GM18520 (cell line): ENCODE data around the gene ADARB2.

ENCODE experiments used
- ATAC-seq: cut with Tn5 transposase; IDR thresholded peaks from one replicate; pipeline ENCODE4 v1.9.1; 2021; ENCODE audit not compliant: unreplicated experiment

The ADARB2 gene

GRCh38 chr10:1203704-1204103 lies 533.6 kb downstream of the ADARB2 start:
- no peak for ATAC-seq

DNA sequence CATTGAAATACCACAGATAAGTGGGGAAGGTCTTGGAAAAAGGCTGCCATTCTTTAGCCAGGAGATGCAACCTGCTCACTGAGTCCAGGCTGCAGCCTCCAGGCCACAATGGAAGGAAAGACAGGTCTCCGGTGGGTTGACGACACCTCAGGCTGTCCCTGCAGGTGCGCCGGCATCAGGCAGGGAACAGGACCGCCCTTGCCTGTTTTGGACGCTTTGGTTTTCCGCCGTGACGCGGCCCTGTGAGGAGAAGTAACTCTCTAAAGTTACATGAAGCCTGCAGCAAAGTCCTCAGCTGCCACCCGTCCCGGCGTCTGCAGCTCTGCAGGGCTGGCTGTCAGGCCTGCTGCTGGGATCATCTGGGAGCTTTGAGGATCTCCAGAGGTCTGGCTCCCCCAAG lies 534.1 kb downstream of the ADARB2 start:
- ATAC-seq, result no peak

DNA sequence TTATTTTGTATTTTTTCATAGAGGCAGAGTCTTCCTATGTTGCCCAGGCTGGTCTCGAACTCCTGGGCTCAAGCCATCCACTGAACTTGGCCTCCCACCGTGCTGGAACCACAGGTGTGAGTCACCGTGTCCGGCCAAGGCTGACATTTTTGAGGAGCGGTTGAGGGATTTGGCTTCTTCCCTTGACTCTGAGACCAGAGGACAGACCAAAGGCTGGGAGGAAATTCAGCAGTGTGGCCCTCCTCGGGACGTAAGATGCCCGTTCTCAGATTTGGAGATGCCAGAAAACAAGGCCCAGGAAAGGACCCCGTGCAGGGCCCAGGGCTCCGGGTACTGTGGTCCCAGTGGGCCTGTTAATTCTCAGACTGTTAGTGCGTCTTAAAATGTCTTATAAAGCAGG lies 535.0 kb downstream of the ADARB2 start:
- ATAC-seq, result no peak

DNA sequence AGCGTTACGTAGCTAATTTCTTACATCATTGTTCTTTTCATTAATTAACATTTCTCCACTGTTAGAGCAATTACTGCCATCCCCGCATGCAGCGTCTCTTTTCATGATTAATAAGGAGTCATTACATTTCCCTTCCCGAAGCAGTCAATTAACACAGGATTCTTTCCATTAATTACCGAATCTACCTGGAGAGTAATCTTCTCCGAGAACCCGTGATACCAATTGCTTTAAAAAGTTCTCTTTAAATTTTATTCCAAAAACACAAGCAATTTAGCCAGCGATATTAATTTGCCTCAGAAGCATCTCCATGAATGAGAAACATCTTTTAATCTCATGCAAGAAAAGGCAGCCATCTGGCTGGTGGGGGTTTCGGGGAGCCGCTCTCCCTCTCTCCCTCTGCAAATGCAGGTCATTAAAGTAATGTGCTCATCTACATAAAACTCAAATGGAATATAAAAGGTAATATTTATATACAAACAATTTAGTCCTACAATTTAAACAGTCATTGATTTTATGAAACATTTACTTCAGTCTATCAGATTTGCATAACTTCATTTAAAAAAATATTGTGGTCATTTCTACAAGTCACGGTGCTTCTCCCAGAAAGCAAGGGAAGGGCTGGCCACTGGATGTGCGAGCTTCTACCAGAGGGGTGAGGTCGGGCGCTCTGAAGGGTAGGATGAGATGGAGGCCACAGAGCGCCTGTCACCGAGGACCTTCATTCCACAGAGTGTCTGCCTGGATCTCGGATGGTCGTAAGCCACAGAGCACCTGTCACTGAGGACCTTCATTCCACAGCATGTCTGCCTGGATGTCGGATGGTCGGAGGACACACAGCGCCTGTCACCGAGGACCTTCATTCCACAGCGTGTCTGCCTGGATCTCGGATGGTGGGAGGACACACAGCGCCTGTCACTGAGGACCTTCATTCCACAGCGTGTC lies 536.2 kb downstream of the ADARB2 start:
- ATAC-seq, result no peak

DNA sequence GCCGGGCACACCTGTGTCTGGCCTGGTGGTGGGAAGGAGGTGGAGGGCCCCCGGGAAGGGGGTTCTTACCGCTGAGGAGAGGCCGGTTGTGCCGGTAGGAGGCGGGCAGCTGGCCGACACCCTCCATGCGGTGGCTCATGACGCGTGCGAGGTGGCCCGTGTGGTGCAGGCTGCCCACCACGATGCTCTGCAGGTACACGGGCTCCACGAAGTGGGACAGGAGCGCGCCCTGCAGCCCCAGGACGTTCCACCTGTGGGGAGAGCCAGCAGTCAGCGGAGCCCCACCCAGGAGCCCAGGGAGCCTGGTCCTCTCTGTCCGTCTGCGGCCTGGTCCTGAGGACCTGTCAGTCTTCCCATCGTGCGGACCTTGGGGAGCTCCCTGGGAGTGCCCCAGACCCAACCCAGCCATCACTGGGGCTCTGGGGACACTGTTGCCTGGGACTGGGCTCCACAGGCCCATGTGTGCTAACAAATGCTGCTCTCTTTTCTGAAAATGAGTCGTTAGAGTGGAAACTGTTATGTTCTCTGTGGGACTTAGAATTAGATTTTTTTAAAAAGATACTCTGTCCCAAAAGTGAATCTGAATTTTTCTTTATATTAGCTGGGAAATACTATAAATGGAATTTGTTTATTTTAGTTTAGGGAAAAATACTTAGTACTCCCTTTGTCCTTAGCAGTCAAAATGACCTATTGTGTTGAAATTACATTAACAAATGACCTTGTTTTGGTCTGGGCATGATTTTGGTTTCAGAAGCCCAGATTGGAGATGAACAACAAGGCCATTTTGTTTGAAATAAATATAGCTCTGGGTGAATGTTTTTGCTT lies 537.2 kb downstream of the ADARB2 start:
- no peak for ATAC-seq

DNA sequence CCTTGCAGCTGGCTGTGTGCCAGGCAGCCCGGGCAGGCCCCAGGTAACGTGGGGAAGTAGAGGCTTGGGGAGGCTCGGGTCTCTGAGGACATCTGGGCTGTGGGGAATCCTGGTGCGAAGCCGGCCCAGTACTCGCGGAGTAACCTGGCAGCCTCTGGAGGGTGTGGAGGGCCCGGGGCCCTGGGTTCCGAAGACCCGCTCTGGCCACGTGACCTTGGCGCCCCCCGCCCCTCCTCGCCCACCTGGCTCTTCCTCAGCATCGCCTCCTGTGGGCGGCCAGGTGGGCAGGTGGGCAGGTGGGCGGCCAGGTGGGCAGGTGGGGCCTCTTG lies 538.0 kb downstream of the ADARB2 start:
- no peak for ATAC-seq

DNA sequence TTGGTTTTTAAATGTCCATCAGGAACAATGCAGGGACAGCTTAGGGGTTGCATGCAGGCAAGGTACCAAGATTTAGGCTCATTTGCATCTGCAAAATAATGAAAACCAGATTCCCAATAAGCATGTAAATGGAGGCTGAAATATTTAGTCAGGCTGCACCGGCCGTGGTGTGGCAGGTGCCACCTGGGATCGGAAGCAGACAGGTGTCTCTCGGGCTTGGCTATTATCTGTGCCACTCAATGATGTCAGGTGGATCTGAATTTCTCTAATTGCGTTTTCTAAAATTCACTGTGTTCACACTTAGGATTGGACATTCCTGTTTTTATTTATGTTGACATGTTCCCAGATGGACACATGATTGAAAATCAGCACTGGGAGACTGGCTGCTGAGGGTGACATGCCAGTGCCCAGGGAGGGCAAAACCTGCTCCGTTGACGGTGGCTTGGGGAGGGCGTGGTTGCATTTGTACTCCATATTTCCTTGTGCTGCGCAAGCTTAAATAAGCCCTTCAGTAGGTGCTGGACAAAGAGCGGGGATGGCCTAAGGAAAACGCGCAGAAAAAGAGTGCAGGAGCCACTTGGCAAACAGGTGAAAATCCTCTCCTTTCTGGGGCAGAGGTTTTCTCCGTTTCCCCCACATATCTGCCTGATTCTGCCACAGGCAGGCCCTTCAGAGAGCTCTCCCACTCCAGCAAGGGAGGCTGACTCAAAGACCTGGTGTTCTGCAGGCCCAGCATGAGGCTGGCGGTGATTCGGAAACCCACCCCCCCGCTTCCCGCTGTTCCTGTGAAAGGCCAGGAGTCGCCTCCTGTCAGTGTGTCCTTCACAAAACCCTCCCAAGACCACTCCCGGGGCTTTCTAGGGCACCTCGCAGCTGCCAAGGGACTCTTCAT lies 538.6 kb downstream of the ADARB2 start:
- ATAC-seq, result no peak

GRCh38 chr10:1197384-1197783 lies 539.9 kb downstream of the ADARB2 start:
- ATAC-seq, result no peak

DNA sequence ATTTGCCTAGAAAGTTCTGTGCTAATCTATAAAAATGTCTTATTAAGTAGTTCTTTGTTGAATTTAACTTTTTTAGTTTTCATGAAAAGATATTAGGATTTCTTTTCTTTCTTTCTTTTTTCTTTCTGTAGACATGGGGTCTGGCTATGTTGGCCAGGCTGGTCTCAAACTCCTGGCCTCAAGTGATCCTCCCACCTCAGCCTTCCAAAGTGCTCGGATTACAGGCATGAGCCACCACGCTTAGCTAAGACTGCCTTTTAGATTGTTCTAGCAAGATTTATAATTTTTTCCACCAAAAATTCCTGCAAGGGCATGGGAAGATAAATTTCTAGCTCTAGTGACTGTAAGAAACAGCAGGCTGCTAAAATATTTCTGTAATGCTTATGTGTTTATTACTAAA lies 540.7 kb downstream of the ADARB2 start:
- no peak for ATAC-seq

DNA sequence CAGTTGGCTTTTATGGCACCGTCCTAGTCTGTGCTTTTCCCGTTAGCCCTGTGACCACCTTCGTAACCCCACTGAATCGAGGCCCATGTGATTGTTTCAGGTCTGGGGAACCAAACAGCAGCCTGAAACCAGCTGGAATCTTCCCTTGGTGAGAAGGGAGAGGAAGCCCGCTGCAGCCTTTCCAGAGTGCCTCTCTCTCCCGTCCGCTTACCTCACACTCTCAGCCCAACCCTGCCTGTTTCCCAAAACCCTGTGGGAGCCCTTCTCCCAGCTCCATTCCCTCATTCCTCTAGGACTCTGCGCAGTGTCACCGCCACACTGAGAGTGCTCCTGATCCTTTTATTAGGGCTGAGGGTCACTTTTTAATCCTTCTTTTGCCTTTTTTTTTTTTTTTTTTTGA lies 541.5 kb downstream of the ADARB2 start:
- ATAC-seq, result no peak

DNA sequence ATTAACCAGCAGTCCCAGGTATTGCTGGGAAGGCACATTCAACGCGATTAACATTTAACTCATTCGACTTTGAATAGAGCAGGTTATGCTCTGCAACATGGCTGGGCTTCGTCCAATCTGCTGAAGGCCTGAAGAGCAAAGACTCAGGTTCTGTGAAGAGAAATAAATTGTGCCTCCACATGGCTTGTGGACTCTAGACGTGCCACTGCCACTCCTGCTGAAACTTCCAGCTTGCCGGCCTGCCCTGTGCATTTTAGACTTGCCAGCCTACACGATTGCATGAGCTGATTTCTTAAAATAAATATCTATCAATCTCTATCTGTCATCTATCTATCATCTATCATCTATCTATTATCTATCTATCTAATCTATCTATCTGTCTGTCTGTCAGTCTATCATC lies 543.2 kb downstream of the ADARB2 start:
- no peak for ATAC-seq

DNA sequence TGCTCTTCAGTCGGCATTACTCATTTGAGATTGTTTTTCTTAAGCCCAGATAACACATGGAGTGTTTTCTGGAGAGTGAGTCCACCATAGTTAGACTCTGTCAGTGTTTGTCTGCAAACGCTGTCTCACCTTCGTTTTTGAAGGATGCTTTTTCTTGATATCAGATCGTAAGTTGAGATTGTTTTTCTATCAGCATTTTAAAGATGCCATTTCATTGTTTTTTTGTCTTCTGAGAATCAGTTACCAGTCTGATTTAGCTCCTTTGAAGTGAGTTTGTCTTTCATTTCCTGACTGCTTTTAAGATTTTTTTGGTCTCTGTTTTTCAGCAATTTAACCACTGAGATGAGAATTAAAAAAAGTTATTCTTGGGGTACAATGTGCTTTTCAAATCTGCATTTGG lies 543.8 kb downstream of the ADARB2 start:
- ATAC-seq, result no peak

DNA sequence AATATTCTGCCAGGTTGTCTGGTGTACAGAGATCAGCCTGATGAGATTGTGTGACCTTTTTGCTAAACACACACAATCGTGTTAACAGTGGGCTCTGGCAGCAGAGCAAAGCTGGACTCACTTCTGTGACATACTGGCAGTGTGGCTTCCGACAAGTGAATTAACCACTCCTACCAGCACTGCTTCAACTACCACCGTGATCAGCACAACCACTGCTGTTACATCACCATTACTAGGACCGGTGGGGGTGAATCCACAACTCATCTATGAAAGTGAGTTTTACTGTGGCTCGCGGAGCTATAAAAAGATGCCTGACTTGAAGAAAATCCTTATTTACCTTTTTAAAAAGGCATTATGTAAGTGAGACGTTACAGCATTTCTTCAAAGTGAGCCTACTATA lies 545.6 kb downstream of the ADARB2 start:
- no peak for ATAC-seq

DNA sequence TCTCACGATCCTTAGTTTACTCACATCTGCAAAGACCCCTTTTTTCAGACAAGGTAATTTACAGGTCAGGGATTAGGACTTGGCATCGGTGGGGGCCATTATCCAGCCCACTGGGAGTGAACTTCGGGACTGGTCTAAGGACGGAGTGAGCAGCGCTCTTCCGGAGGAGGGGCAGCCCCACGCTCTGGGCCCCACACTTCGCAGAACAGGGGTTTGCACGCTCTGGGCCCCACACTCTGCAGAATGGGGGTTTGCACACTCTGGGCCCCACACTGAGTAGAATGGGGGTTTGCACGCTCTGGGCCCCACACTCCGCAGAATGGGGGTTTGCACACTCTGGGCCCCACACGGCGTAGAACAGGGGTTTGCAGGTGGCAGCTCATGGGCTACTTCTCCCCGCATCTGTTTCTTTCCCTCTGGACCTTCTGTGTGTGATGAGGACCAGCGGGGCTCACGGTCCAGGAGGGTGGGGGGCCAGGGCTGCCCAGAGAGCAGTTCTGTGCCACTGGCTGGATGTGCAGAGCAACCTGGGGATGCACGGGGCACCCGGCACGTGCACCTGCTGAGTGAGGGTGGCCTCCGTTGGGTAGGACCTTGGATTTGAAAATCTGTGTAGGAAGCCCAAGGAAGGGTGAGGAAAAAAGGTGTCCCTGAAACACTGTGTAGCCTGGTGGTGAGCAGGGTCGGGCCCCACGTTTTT lies 546.4 kb downstream of the ADARB2 start:
- no peak for ATAC-seq

GRCh38 chr10:1190052-1190395 lies 547.3 kb downstream of the ADARB2 start:
- ATAC-seq, result no peak

DNA sequence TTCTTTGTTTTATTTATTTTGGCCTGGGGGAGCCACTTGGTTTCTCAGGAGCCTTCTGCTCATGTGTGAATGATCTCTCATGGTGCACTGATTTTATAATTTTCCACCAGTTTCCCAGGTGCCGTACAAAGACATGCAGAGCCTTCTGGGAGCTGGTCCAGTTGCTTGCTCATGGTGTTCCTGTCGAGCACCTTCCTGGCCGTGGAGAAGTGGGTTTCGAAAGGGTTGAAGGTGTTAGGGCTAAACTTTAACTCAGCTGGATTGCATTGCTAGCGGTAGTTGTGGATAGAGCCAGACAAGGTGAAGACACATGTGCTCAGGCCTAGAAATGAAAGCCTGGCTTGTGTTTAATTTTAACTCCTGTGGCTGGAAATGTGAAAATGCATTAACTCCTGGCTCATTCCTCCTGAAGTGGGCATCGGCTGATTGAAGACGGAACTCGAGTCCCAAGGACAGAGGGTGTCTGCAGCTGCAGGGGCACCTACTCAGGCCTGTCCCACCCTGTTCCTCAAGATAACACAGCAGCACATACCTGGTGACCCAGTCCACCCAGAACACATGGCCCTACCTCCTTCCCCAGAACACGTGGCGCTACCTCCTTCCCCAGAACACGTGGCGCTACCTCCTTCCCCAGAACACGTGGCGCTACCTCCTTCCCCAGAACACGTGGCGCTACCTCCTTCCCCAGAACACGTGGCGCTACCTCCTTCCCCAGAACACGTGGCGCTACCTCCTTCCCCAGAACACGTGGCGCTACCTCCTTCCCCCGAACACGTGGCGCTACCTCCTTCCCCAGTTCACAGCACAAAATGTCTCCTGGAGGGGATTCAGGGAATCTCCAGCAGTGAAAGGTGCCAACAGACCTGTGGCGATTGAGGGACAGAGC lies 547.9 kb downstream of the ADARB2 start:
- ATAC-seq, result no peak

DNA sequence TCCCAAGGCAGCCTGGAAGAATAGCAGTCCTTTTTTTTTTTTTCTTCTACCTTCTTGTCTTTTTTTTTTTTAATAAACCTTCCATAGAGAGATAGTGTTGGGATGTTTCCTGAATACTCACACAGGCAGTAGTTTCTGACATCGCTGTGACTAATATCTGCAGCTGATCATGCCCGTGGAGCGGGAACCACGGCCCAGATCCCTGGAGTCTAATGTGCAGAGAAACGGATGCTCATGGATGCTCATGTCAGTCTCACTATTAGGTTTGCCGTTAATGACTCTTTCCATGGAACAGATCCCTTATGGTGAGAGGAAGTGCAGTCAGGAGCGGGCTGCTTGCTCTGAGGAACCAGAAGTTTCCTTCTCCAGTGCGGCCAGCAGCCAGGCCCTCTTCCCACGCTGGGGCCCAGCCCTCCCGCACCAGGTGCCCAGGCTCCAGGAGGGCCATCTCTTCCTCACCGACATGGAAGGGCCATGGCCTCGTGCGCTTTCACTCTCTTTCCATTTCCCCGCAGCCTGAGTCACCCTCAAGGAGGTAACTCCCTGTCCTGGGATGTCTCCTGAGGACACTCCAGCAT lies 548.7 kb downstream of the ADARB2 start:
- no peak for ATAC-seq

DNA sequence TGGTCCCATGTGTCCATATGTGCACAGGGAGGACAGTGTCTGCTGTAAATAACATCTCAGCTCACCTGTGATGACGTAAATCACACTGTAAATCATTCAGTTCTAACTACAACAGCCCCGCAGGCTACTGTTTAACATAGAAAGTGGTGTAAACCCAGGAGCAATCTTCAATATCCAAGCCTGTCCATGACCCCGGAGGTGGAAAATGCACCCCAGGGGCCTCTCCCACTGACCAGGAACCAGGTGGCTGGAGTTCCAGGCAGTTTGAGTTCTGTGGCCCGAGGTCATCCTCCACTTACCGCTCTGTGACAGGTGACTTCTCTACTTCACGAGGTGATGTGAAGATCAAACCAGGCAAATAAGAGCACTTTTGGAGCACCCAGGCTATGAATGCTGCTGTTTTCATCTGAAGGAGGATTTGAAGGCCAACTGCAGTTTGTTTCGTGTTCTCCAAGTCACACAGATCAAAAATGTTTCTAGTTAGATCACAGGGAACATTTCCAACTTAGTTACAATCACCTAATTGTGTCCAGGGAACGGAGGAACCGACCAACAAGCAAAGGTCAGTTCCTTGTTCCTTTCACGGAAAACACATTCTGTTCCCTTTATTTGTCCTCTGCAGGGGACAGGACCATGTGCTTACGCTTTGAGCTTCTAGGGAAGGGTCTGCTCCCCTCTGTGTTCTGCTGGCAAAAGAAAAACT lies 549.3 kb downstream of the ADARB2 start:
- ATAC-seq, result no peak
